GM12878 (cell line): ENCODE results near the gene B3GNT8. TPM values are rescaled to one million over a fixed set of nuclear protein-coding genes. Genes with fewer than 3 reads are reported as not detected.
A peak's percentile ranks its signal among the peaks of the same experiment; 100 is the strongest.

Source experiments
- ASH2L ChIP-seq: fragments of 300-600, 200-600 bp; sonication (generic); IDR thresholded peaks from 2 replicates; pipeline ENCODE4 v1.6.1; 2017; ENCODE audit warnings: low read depth, mild to moderate bottlenecking, borderline replicate concordance
- BRCA1 ChIP-seq: IDR thresholded peaks from 2 replicates; pipeline ENCODE4 v1.6.1; 2011; ENCODE audit warnings: low read depth, low read length, improper control_type of control experiment
- CEBPB ChIP-seq, 2 experiments: fragments of 150-350 bp in 1 of 2; IDR thresholded peaks; 2 replicates each; pipeline ENCODE4 v1.6.1; 2012 to 2014; ENCODE audit warnings: low read depth in 2 of 2, low read length in 2 of 2, borderline replicate concordance in 1 of 2, inconsistent platforms in 1 of 2
- ESRRA ChIP-seq: IDR thresholded peaks from 2 replicates; pipeline ENCODE4 v1.6.1; 2012; ENCODE audit warnings: mild to moderate bottlenecking, low read length, improper control_type of control experiment
- GATAD2B ChIP-seq: fragments of 450-650 bp; conservative IDR thresholded peaks from 2 replicates; pipeline ENCODE4 v1.6.1; 2017; ENCODE audit warnings: low read depth, mild to moderate bottlenecking, moderate library complexity
- HDGF ChIP-seq: fragments of 450-650 bp; IDR thresholded peaks from 2 replicates; pipeline ENCODE4 v1.6.1; 2016; ENCODE audit warnings: antibody characterized with exemption
- IRF5 ChIP-seq: fragments of 450-650 bp; IDR thresholded peaks from 2 replicates; pipeline ENCODE4 v1.6.1; 2017; ENCODE audit warnings: borderline replicate concordance
- JUND ChIP-seq: IDR thresholded peaks from 2 replicates; pipeline ENCODE4 v1.6.1; 2012; ENCODE audit warnings: low read depth, mild to moderate bottlenecking, low read length, improper control_type of control experiment, moderate library complexity
- MTA3 ChIP-seq: IDR thresholded peaks from 2 replicates; pipeline ENCODE4 v1.6.1; 2012; ENCODE audit warnings: low read length, inconsistent platforms, borderline replicate concordance
- PAX8 ChIP-seq: fragments of 450-650 bp; IDR thresholded peaks from 2 replicates; pipeline ENCODE4 v1.6.1; 2017; ENCODE audit warnings: mild to moderate bottlenecking, moderate library complexity
- POLR2AphosphoS5 ChIP-seq: IDR thresholded peaks from 2 replicates; pipeline ENCODE4 v1.6.1; 2011; ENCODE audit warnings: mild to moderate bottlenecking, low read length, inconsistent platforms
- POU2F2 ChIP-seq: IDR thresholded peaks from 3 replicates; pipeline ENCODE4 v1.6.1; 2011; ENCODE audit warnings: low read depth, mild to moderate bottlenecking, low read length, borderline replicate concordance
- RUNX3 ChIP-seq: IDR thresholded peaks from 2 replicates; pipeline ENCODE4 v1.6.1; 2012; ENCODE audit warnings: low read length, inconsistent platforms
- SRF ChIP-seq, 2 experiments: IDR thresholded peaks; 2 replicates each; pipeline ENCODE4 v1.6.1; 2011; ENCODE audit warnings: low read depth in 2 of 2, low read length in 2 of 2, mild to moderate bottlenecking in 1 of 2, moderate library complexity in 1 of 2
- STAT1 ChIP-seq: fragments of 450-650 bp; conservative IDR thresholded peaks from 2 replicates; pipeline ENCODE4 v1.6.1; 2014; ENCODE audit warnings: antibody characterized with exemption, mild to moderate bottlenecking
- TAF1 ChIP-seq: IDR thresholded peaks from 2 replicates; pipeline ENCODE4 v1.6.1; 2011; ENCODE audit warnings: mild to moderate bottlenecking, low read depth, low read length, borderline replicate concordance
- TARDBP ChIP-seq: IDR thresholded peaks from 2 replicates; pipeline ENCODE4 v1.6.1; 2016; ENCODE audit warnings: borderline replicate concordance
- TCF3 ChIP-seq: IDR thresholded peaks from 2 replicates; pipeline ENCODE4 v1.6.1; 2012; ENCODE audit warnings: low read depth, mild to moderate bottlenecking, low read length, borderline replicate concordance; ENCODE audit not compliant: insufficient read depth
- TCF7 ChIP-seq: IDR thresholded peaks from 2 replicates; pipeline ENCODE4 v1.6.1; 2014; ENCODE audit warnings: antibody characterized with exemption, borderline replicate concordance
- WRNIP1 ChIP-seq: IDR thresholded peaks from 2 replicates; pipeline ENCODE4 v1.6.1; 2011; ENCODE audit warnings: low read depth, low read length, improper control_type of control experiment, borderline replicate concordance
- ZNF217 ChIP-seq: fragments of 450-650 bp; IDR thresholded peaks from 2 replicates; pipeline ENCODE4 v1.6.1; 2017; ENCODE audit warnings: antibody characterized with exemption, mild to moderate bottlenecking
- ZNF24 ChIP-seq: fragments of 450-650 bp; IDR thresholded peaks from 2 replicates; pipeline ENCODE4 v1.6.1; 2017; ENCODE audit warnings: antibody characterized with exemption, mild to moderate bottlenecking
- polyA plus RNA-seq, 11 experiments: library from polyadenylated mRNA; depleted of rRNA in 4 of 11; unstranded in 6 of 11; stranded (reverse) in 5 of 11; fragments of >200 nt; fragmentation: Nextera tagmentation in 4 of 11; fragmentation: Illumina TruSeq in 1 of 11; extraction: Ambion mirVana in 4 of 11; extraction: Trizol in 1 of 11; gene quantifications; 1 replicate in 1 of 11; 2 replicates in 10 of 11; pipeline versions ENCODE4 v1.2.1 to v1.2.3, GENCODE V29; 2011 to 2016; ENCODE audit warnings: inconsistent platforms in 2 of 11, missing spikeins in 2 of 11, low read depth in 1 of 11
- total RNA-seq, 4 experiments: library from RNA; depleted of rRNA in 3 of 4; stranded (reverse); fragments of >200 nt in 3 of 4; fragmentation: Illumina TruSeq in 1 of 4; extraction: Trizol in 1 of 4; gene quantifications; 2 replicates each; pipeline versions ENCODE4 v1.2.1 to v1.2.3, GENCODE V29; 2013 to 2021
- TF ChIP-seq, protein P1 (sequence below): fragments of 450-650 bp; IDR thresholded peaks from 2 replicates; pipeline ENCODE4 v1.6.1; 2018; ENCODE audit warnings: borderline replicate concordance, mild to moderate bottlenecking; ENCODE audit not compliant: partially characterized antibody
- TF ChIP-seq, protein P2 (sequence below): fragments of 450-650 bp; IDR thresholded peaks from 2 replicates; pipeline ENCODE4 v1.6.1; 2017; ENCODE audit warnings: mild to moderate bottlenecking

B3GNT8 gene
- total and polyA plus RNA-seq, 10 of the 15 experiments (the other 5 are each of a cell fraction or from before 2014, with no cell fraction given), result 0.06 to 1.2 (median 0.31) TPM; not detected in 4

DNA sequence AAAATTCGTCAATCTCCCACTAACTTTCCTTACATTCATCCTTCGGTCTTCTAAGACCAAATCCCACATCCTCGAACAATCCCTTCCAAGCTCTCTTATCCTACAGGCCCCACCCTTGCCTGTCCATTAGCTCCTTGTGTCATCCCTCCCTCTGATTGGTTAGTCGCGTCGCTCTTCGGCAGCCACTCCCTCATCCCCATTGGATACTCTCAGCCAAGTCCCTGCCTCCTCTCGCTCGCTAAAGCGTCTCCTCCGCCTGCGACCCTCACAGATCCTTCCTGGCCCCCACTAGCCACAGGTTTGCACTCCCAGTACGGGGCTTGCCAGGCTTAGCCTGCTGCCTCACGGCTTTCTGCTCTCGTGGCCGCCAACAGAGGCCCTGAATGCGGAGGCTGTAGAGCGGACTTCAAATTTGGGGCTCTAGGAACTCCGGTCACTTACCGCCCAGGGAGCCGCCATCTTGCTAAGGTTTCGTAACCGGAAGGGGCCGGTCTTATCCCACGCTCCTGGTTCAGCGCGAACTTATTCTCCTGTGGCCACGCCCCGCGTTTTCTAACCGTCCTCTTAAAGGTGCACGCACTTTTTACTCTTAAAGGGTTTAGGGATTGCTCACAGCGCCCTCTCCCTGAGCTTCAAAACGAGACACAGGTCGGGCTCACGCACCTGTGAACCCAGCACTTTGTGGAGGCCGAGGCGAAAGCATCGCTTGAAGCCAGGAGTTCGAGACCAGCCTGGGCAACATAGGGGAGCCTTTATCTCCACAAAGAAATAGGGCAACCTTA lies 12.5 kb upstream of the B3GNT8 start, which contains the start of gene DMAC2 (continued):
- TF ChIP-seq RUNX3, result peak; percentile 54
- no peak for TF ChIP-seq ESRRA
- TF ChIP-seq STAT1, result peak; percentile 69; the same call in 1 of the 2 replicates
- TF ChIP-seq TCF3, result no peak
- peak; percentile 89 for TF ChIP-seq POLR2AphosphoS5
- TF ChIP-seq CEBPB (IDR thresholded peaks at IDR 0.05; ENCODE audit: borderline replicate concordance in 1 of 2, low read depth in 2 of 2, low read length in 2 of 2), result peak in 1 of 2 experiments; percentile 65; a peak in 1 of 4 replicates
- no peak for TF ChIP-seq JUND
- peak; percentile 84 for TF ChIP-seq HDGF
- TF ChIP-seq, protein P1, sequence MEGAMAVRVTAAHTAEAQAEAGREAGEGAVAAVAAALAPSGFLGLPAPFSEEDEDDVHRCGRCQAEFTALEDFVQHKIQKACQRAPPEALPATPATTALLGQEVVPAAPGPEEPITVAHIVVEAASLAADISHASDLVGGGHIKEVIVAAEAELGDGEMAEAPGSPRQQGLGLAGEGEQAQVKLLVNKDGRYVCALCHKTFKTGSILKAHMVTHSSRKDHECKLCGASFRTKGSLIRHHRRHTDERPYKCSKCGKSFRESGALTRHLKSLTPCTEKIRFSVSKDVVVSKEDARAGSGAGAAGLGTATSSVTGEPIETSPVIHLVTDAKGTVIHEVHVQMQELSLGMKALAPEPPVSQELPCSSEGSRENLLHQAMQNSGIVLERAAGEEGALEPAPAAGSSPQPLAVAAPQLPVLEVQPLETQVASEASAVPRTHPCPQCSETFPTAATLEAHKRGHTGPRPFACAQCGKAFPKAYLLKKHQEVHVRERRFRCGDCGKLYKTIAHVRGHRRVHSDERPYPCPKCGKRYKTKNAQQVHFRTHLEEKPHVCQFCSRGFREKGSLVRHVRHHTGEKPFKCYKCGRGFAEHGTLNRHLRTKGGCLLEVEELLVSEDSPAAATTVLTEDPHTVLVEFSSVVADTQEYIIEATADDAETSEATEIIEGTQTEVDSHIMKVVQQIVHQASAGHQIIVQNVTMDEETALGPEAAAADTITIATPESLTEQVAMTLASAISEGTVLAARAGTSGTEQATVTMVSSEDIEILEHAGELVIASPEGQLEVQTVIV, result peak; percentile 41
- TF ChIP-seq SRF (IDR thresholded peaks at IDR 0.05; ENCODE audit: low read depth in 2 of 2, low read length in 2 of 2), result no peak
- no peak for TF ChIP-seq WRNIP1
- peak; percentile 54; the same call in 1 of the 3 replicates for TF ChIP-seq POU2F2
- TF ChIP-seq, protein P2, sequence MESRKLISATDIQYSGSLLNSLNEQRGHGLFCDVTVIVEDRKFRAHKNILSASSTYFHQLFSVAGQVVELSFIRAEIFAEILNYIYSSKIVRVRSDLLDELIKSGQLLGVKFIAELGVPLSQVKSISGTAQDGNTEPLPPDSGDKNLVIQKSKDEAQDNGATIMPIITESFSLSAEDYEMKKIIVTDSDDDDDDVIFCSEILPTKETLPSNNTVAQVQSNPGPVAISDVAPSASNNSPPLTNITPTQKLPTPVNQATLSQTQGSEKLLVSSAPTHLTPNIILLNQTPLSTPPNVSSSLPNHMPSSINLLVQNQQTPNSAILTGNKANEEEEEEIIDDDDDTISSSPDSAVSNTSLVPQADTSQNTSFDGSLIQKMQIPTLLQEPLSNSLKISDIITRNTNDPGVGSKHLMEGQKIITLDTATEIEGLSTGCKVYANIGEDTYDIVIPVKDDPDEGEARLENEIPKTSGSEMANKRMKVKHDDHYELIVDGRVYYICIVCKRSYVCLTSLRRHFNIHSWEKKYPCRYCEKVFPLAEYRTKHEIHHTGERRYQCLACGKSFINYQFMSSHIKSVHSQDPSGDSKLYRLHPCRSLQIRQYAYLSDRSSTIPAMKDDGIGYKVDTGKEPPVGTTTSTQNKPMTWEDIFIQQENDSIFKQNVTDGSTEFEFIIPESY, result no peak
- no peak for TF ChIP-seq TCF7
- TF ChIP-seq ZNF24, result no peak
- TF ChIP-seq IRF5, result no peak
- no peak for TF ChIP-seq BRCA1
- TF ChIP-seq TAF1, result peak; percentile 85; the same call in 1 of the 2 replicates
- TF ChIP-seq ZNF217, result peak; percentile 90; the same call in 1 of the 2 replicates
- no peak; the same call in 1 of the 2 replicates for TF ChIP-seq GATAD2B
- TF ChIP-seq MTA3, result peak; percentile 30; the same call in 1 of the 2 replicates
- TF ChIP-seq PAX8, result no peak
- peak; percentile 60; the same call in 1 of the 2 replicates for TF ChIP-seq ASH2L
- TF ChIP-seq TARDBP, result no peak
